ENCODE data around the gene ANXA2.
"Not testable (repeated sequence)": the region's sequence is repeated elsewhere in the genome, so short reads cannot be mapped to it uniquely, and the experiment has no call there.

ANXA2 gene

GRCh38 chr15:60346077-60346476, 51.7 kb downstream of the ANXA2 start:
- no peak for DNase-seq (ENCODE audit: low read depth in 2 of 2, low spot score in 1 of 2)

DNA sequence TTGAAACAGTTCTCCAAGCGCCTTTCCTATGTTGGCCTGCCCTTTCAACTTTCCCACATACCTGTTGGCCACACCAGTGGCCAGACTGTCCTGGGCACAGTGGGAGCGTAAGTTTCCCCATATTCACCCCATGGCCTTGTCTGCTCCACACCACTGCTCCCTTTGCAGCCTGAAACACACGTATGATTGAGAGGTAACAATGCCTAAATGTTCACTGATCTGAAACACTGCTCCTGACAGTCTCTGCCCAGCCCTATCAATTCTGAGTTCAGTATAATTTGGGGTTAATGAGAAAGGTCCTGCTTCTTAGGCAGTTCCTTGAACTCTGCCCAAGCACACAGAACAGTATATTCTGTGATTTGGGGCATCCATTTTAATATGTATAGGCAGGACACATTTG, 52.2 kb downstream of the ANXA2 start:
- no peak for DNase-seq (ENCODE audit: low read depth in 2 of 2, low spot score in 1 of 2)

GRCh38 chr15:60344987-60345386, 52.8 kb downstream of the ANXA2 start:
- no peak for DNase-seq (ENCODE audit: low read depth in 2 of 2, low spot score in 1 of 2)

- DNase-seq (ENCODE audit: low read depth in 2 of 2, low spot score in 1 of 2), result no peak
Measured at GRCh38 chr15:60344461-60344860, 53.3 kb downstream of the ANXA2 start.

DNA sequence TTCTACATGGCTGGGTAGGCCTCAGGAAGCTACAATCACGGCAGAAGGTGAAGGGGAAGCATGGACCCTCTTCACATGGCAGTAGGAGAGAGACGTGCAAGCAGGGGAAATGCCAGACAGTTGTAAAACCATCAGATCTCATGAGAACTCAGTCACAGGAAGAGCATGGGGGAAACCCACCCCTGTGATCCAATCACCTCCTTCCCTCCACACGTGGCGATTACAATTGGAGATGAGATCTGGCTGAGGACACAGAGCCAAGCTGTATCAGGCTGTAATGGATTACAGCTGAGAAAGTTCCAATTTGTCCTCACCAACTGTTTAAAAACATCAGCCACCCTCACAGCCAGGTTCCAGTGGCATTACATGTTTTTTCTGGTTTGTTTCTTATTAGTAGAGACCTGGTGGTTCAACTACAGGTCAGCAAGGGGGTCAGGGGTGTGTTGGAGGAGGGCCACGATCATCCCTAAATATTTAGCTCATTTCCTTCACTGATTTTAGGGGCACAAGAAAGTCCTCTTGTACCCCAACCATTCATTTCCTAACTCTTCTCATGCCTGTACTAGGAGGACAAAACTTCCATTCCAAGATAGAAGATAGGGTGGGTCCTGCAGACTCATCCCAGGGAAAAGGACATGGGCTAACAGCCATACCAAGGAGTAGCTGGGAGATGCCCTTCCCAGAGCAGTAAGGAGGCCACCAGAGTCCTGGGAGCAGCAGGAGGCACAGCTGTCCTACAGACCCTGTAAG, 54.4 kb downstream of the ANXA2 start:
- DNase-seq (ENCODE audit: low read depth in 2 of 2, low spot score in 1 of 2), result no peak

DNA sequence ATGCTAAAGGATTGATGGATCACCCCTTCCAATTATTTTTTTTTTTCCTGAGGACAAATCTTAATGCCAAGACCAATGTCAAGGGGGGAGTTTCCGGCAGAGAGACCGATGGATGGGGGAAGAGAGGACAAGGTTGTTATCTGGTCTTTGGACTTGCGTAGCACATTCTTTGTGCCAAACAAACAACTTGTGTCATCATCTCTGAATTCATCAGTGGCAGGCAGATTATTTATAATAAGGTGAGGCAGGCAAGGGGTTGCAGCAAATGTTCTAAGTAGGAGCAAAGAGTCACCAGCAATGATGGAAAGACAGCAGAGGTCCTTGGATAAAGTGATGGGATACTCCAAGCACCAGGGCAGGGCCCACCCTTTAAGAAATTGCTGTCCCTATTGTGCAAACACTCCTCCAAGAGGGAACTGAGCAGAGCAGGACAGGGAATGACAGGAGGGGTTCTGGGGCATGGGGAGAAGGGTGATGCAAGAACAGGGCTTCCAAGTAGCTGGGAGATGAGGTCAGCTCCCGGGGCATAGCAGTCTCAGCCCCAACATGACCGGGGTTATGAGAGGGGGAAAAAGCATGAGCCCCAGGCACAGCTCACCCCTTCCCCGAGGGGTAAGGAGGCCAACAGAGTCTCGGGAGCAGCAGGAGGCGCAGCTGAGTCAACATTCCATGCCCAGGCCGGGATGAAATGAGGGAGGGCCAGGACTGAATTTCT, 57.4 kb downstream of the ANXA2 start:
- DNase-seq (ENCODE audit: low read depth in 2 of 2, low spot score in 1 of 2), result no peak

- no peak for DNase-seq (ENCODE audit: low read depth in 2 of 2, low spot score in 1 of 2)
Measured at GRCh38 chr15:60339236-60339635, 58.5 kb downstream of the ANXA2 start.

GRCh38 chr15:60338810-60339209, 59.0 kb downstream of the ANXA2 start:
- DNase-seq (ENCODE audit: low read depth in 2 of 2, low spot score in 1 of 2), result no peak

DNA sequence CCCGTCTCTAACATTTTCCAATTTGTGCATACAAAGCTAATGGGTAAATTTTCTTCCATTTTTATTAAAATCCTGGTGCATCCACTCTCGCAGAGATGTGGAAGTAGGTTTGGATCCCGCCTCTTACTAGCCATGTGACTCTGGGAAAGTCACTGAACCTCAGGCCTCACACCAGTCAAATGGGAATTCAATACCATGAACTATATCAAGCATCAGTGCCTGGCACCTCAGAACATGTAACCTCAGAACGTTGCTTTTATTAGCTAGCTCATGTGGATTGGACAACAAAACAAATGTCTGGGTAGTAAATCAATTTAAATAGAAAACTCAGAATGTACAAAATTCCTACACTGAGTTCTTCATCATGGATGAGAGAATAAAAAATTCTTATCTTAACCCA, 60.7 kb downstream of the ANXA2 start:
- DNase-seq (ENCODE audit: low read depth in 2 of 2, low spot score in 1 of 2), result no peak

- DNase-seq (ENCODE audit: low read depth in 2 of 2, low spot score in 1 of 2), result not testable (repeated sequence)
Measured at GRCh38 chr15:60335296-60335695, 62.5 kb downstream of the ANXA2 start.

GRCh38 chr15:60328852-60329443, 68.8 kb downstream of the ANXA2 start:
- no peak for DNase-seq (ENCODE audit: low read depth in 2 of 2, low spot score in 1 of 2)

GRCh38 chr15:60326824-60327654, 70.7 kb downstream of the ANXA2 start:
- no peak for DNase-seq (ENCODE audit: low read depth in 2 of 2, low spot score in 1 of 2)

- no peak for DNase-seq (ENCODE audit: low read depth in 2 of 2, low spot score in 1 of 2)
Measured at GRCh38 chr15:60326343-60326742, 71.4 kb downstream of the ANXA2 start.

DNA sequence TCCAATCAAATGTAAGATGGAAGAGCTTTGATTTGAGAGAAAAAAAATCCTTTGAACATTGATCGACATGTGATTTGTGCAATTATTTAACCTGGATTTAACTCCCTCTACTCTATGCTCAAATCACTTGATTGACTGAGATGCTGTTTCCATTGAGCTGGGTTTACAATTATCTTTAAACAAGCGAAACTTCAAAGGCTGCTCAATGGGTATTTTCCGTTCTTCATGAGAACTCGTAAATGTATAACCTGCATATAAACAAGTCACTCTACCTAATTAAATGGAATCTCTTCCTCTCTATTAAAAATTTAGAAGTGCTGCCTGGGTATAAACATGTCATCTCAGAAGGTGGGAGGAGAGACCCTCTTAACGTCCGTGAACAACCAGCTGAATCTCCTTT, 71.9 kb downstream of the ANXA2 start:
- no peak for DNase-seq (ENCODE audit: low read depth in 2 of 2, low spot score in 1 of 2)

GRCh38 chr15:60324706-60325438, 72.9 kb downstream of the ANXA2 start:
- DNase-seq (ENCODE audit: low read depth in 2 of 2, low spot score in 1 of 2), result no peak

- DNase-seq (ENCODE audit: low read depth in 2 of 2, low spot score in 1 of 2), result no peak
Measured at GRCh38 chr15:60323322-60323721, 74.5 kb downstream of the ANXA2 start.

GRCh38 chr15:60320365-60320764, 77.4 kb downstream of the ANXA2 start:
- no peak for DNase-seq (ENCODE audit: low read depth in 2 of 2, low spot score in 1 of 2)

- no peak for DNase-seq (ENCODE audit: low read depth in 2 of 2, low spot score in 1 of 2)
Measured at GRCh38 chr15:60318216-60318867, 79.4 kb downstream of the ANXA2 start.

DNA sequence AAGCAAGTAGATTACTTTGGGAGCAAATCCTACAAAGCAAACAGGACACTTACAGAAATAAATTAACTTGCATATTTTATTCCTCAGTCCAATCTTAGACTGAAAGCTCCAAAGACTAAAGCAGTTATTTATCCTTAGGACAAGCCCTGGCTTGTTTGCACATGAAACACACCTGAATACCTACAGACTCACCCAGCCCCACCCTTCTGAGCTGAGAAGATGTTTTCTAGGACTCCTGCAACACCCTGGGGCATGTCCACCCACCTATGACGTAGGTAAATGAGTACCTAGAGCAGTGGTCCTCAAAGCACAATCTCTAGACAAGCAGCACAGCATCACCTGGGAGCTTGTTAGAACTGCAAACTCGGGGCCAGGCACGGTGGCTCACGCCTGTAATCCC, 80.8 kb downstream of the ANXA2 start:
- DNase-seq (ENCODE audit: low read depth in 2 of 2, low spot score in 1 of 2), result no peak

- no peak for DNase-seq (ENCODE audit: low read depth in 2 of 2, low spot score in 1 of 2)
Measured at GRCh38 chr15:60315878-60316277, 81.9 kb downstream of the ANXA2 start.
